DND-41 (cell line): ENCODE measurements around the gene USP54.

Experiments
- CTCF ChIP-seq: IDR thresholded peaks from 2 replicates; pipeline ENCODE4 v1.5.1; 2012; ENCODE audit warnings: borderline replicate concordance, low read length, moderate library complexity, mild to moderate bottlenecking; ENCODE audit not compliant: poor library complexity, severe bottlenecking; ENCODE audit errors: extremely low read depth
- EZH2 ChIP-seq: IDR thresholded peaks from 3 replicates; pipeline ENCODE4 v1.6.1; 2012; ENCODE audit warnings: borderline replicate concordance, low read depth, mild to moderate bottlenecking, moderate library complexity, low read length, inconsistent platforms; ENCODE audit not compliant: severe bottlenecking

- TF ChIP-seq EZH2 (no peak), CTCF (no peak)
Measured at GRCh38 chr10:73576178-73576889, 14.8 kb downstream of the USP54 start.
